PC-9 (cell line): ENCODE measurements around the gene TMEM273. TPM values are rescaled to one million over a fixed set of nuclear protein-coding genes. Genes with fewer than 3 reads are reported as not detected.

Experiments
- BruUV-seq: library from RNA; stranded (reverse); fragments of 400-500 nt; replicated peaks from 2 replicates; lab custom pipeline; 2021; lab: Mats Ljungman, UMichigan
- CTCF ChIA-PET: fragments of 300-600 bp; sonication (Branson Sonifier 250); formaldehyde crosslinking; loops from one replicate; lab custom pipeline; 2022; ENCODE audit warnings: antibody characterized with exemption; lab: Charles Lee
- POLR2A ChIA-PET: fragments of 300-600 bp; sonication (Branson Sonifier 250); formaldehyde crosslinking; loops from one replicate; lab custom pipeline; 2022; ENCODE audit warnings: antibody characterized with exemption; ENCODE audit not compliant: unreplicated experiment; lab: Charles Lee
- DNase-seq, 2 experiments: peaks; one replicate each; pipeline versions ENCODE4 v3.0.0 to v3.0.0-alpha.2; 2015 to 2022; ENCODE audit warnings: mixed read lengths in 1 of 2
- H2AFZ ChIP-seq: fragments of 200-600 bp; sonication (generic); 2 replicates; pipeline ENCODE4 v1.8.1; 2017; ENCODE audit warnings: antibody characterized with exemption
- H3F3A ChIP-seq: fragments of 200-600 bp; sonication (generic); 2 replicates; pipeline ENCODE4 v1.8.1; 2017; ENCODE audit warnings: antibody characterized with exemption, mild to moderate bottlenecking, low read depth; ENCODE audit not compliant: insufficient read depth
- H3K27ac ChIP-seq: fragments of 200-600 bp; sonication (generic); 2 replicates; pipeline ENCODE4 v1.6.1; 2016; ENCODE audit warnings: mixed run types
- H3K27me3 ChIP-seq: fragments of 200-600 bp; sonication (generic); 2 replicates; pipeline ENCODE4 v1.6.1; 2016; ENCODE audit warnings: low read depth, mixed run types; ENCODE audit not compliant: insufficient read depth
- H3K36me3 ChIP-seq: fragments of 200-600 bp; sonication (generic); 2 replicates; pipeline ENCODE4 v1.6.1; 2016; ENCODE audit warnings: low read depth, mixed run types
- H3K4me1 ChIP-seq: fragments of 200-600 bp; sonication (generic); replicated peaks from 2 replicates; pipeline ENCODE4 v1.6.1; 2016; ENCODE audit warnings: mixed run types; ENCODE audit not compliant: insufficient read depth
- H3K4me2 ChIP-seq: fragments of 200-600 bp; sonication (generic); 2 replicates; pipeline ENCODE4 v1.6.1; 2017; ENCODE audit warnings: mixed run types
- H3K4me3 ChIP-seq: fragments of 200-600 bp; sonication (generic); 2 replicates; pipeline ENCODE4 v1.6.1; 2016; ENCODE audit warnings: mixed run types
- H3K79me2 ChIP-seq: fragments of 200-600 bp; sonication (generic); 2 replicates; pipeline ENCODE4 v1.6.1; 2017; ENCODE audit warnings: low read depth, mixed run types
- H3K9me2 ChIP-seq: fragments of 200-600 bp; sonication (generic); 2 replicates; pipeline ENCODE4 v1.8.1; 2017; ENCODE audit warnings: mild to moderate bottlenecking; ENCODE audit not compliant: insufficient read depth
- H3K9me3 ChIP-seq: fragments of 200-600 bp; sonication (generic); 2 replicates; pipeline ENCODE4 v1.8.1; 2016; ENCODE audit warnings: low read depth; ENCODE audit not compliant: insufficient read depth
- H4K20me1 ChIP-seq: fragments of 200-600 bp; sonication (generic); 2 replicates; pipeline ENCODE4 v1.8.1; 2017; ENCODE audit not compliant: insufficient read depth
- CTCF ChIP-seq: fragments of 200-600 bp; sonication (generic); conservative IDR thresholded peaks from 2 replicates; pipeline ENCODE4 v1.6.1; 2017; ENCODE audit warnings: mixed run types, antibody characterized with exemption, mild to moderate bottlenecking, moderate library complexity
- EZH2 ChIP-seq: fragments of 200-600 bp; sonication (generic); IDR thresholded peaks from 2 replicates; pipeline ENCODE4 v1.8.0; 2017; ENCODE audit warnings: antibody characterized with exemption, low read depth
- intact Hi-C: fragments of 100-400 bp; cut with micrococcal nuclease; formaldehyde crosslinking; loops from one replicate; pipeline ENCODE4 v1.10.0; 2022; ENCODE audit not compliant: unreplicated experiment
- total RNA-seq: library from RNA; stranded (reverse); gene quantifications from 2 replicates; pipeline ENCODE4 v1.2.3, GENCODE V29; 2021

The TMEM273 gene
- total RNA-seq, 1 experiment from 2014 or later = 0.26 TPM

- Histone ChIP-seq H3K27me3 (0 out of 2 replicates have a peak, but pooled peaks cover 24% of the 10 kb centered on the region), H3K9me2 (no peaks in the 10 kb centered on the region), H3K4me1 (no peaks in the 10 kb centered on the region), H3K36me3 (no peaks in the 10 kb centered on the region), H3F3A (no peaks in the 10 kb centered on the region), H3K4me3 (no peak overlapping the region), H3K27ac (no peak overlapping the region), H3K9me3 (no peaks in the 10 kb centered on the region), H4K20me1 (no peaks in the 10 kb centered on the region), H3K4me2 (no peak overlapping the region), H2AFZ (no peak overlapping the region), H3K79me2 (no peaks in the 10 kb centered on the region)
- POLR2A ChIA-PET = no interaction called here
- CTCF ChIA-PET = no interaction called here
- TF ChIP-seq CTCF (no peak), EZH2 (no peak)
- intact Hi-C loops = no loop called here
- no TSS peak for BruUV-seq
- DNase-seq = no peak
Observed at GRCh38 chr10:49157229-49157628, 31.0 kb downstream of the TMEM273 start.

DNA sequence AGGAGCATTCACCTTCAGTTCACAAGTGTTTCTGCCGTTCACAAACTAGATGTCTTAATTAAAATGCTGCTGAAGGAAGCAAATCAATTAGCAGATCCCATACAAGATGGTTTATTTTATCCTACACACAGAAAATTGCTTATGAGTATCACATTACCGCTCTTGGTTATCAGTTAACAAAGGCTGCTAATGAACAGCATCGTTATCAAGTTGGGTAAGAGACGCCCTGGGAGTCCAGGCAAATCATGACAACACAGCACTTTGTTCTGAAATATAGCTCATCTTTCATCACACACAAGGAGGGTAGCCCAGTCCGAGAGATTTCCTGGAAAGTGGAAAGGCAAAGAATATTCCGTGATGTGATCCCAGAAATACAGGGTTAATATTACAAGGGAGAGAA is 33.5 kb downstream of the TMEM273 start:
- Histone ChIP-seq H3K4me2 (no peak overlapping the region), H4K20me1 (no peaks in the 10 kb centered on the region), H3K27me3 (peaks cover 28% of the 10 kb centered on the region; the same call in 1 of the 2 replicates), H3K4me1 (no peaks in the 10 kb centered on the region), H3K9me3 (no peaks in the 10 kb centered on the region), H2AFZ (no peak overlapping the region), H3K36me3 (no peaks in the 10 kb centered on the region), H3K9me2 (no peaks in the 10 kb centered on the region), H3K4me3 (no peak overlapping the region), H3K27ac (no peak overlapping the region), H3K79me2 (no peaks in the 10 kb centered on the region), H3F3A (no peaks in the 10 kb centered on the region; the same call in 1 of the 2 replicates)
- TF ChIP-seq EZH2 (no peak), CTCF (no peak)
- intact Hi-C loops = no loop called here
- BruUV-seq = no TSS peak
- ChIA-PET POLR2A (no interaction called here), CTCF (no interaction called here)
- DNase-seq = no peak

DNA sequence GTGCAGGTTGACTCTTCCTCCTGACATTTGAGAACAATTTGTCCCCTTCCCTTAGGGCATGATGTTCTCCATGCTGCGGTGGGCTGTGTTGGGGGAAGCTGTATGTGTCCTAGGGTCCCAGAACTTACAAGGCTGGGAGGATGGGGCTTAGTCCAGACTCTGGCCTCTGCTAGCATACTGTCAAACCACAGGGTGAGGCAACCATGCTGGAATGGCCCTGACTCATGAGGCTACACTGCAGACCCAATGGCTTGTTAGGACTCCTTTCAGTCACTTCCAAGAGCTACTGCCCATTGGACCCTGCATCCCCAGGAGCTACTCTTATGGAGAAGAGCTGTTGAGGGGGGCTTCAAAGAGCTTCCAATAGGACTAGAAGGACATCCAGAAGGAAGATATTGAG is 34.2 kb downstream of the TMEM273 start:
- no peak for DNase-seq
- CTCF ChIA-PET = no interaction called here

More for the DNA sequence above, 34.2 kb downstream of the TMEM273 start:
- Histone ChIP-seq H4K20me1 (no peaks in the 10 kb centered on the region), H3K27ac (no peak overlapping the region), H3K4me3 (no peak overlapping the region), H3K27me3 (peaks cover 28% of the 10 kb centered on the region; the same call in 1 of the 2 replicates), H3K36me3 (no peaks in the 10 kb centered on the region), H3K9me2 (no peaks in the 10 kb centered on the region), H3K9me3 (no peaks in the 10 kb centered on the region), H2AFZ (no peak overlapping the region), H3F3A (no peaks in the 10 kb centered on the region; the same call in 1 of the 2 replicates), H3K4me1 (no peaks in the 10 kb centered on the region), H3K79me2 (no peaks in the 10 kb centered on the region), H3K4me2 (no peak overlapping the region)
- BruUV-seq = no TSS peak
- TF ChIP-seq CTCF (no peak), EZH2 (no peak)
- POLR2A ChIA-PET = no interaction called here
- intact Hi-C loops = no loop called here
